K562 (cell line): ENCODE results near the gene SF3B3. TPM values are rescaled to one million over a fixed set of nuclear protein-coding genes. Genes with fewer than 3 reads are reported as not detected.
A peak's percentile ranks its signal among the peaks of the same experiment; 100 is the strongest.

Source experiments
- CHAMP1 ChIP-seq: fragments of 450-650 bp; IDR thresholded peaks from 2 replicates; pipeline ENCODE4 v1.6.1; 2016; ENCODE audit warnings: mild to moderate bottlenecking
- E2F8 ChIP-seq: fragments of 450-650 bp; IDR thresholded peaks from 2 replicates; pipeline ENCODE4 v1.7.1; 2018; ENCODE audit warnings: mild to moderate bottlenecking, low read depth; ENCODE audit not compliant: partially characterized antibody
- GTF2E2 ChIP-seq: fragments of 200-800 bp; sonication (Bioruptor generic); IDR thresholded peaks from 2 replicates; pipeline ENCODE4 v1.6.1; 2016; ENCODE audit warnings: missing genetic modification characterization, missing compliant biosample characterization
- HES1 ChIP-seq: fragments of 450-650 bp; IDR thresholded peaks from 2 replicates; pipeline ENCODE4 v1.6.1; 2016; ENCODE audit warnings: low read depth, mild to moderate bottlenecking, moderate library complexity
- IRF9 ChIP-seq: fragments of 450-650 bp; IDR thresholded peaks from 2 replicates; pipeline ENCODE4 v1.6.1; 2016; ENCODE audit warnings: missing biosample characterization, missing genetic modification characterization
- MNT ChIP-seq, 2 experiments: fragments of 450-650 bp; conservative IDR thresholded peaks; 2 replicates each; pipeline ENCODE4 v1.6.1; 2017; ENCODE audit warnings: mild to moderate bottlenecking in 2 of 2, moderate library complexity in 2 of 2
- PHF20 ChIP-seq: fragments of 450-650 bp; IDR thresholded peaks from 2 replicates; pipeline ENCODE4 v1.6.1; 2018; ENCODE audit not compliant: partially characterized antibody
- POLR2A ChIP-seq: fragments of 450-650 bp; conservative IDR thresholded peaks from 2 replicates; pipeline ENCODE4 v1.6.1; 2016
- POLR2AphosphoS2 ChIP-seq: IDR thresholded peaks from 2 replicates; pipeline ENCODE4 v1.6.1; 2012; ENCODE audit warnings: low read length, improper control_type of control experiment
- PTTG1 ChIP-seq: fragments of 450-650 bp; IDR thresholded peaks from 2 replicates; pipeline ENCODE4 v1.6.1; 2016; ENCODE audit warnings: low read depth, mild to moderate bottlenecking, missing genetic modification characterization, missing compliant biosample characterization
- SMAD4 ChIP-seq: fragments of 250-450 bp; sonication (Bioruptor Pico); conservative IDR thresholded peaks from 2 replicates; pipeline ENCODE4 v1.8.0; 2021; ENCODE audit warnings: inconsistent platforms, mild to moderate bottlenecking, moderate library complexity
- TBP ChIP-seq: optimal IDR thresholded peaks from 2 replicates; pipeline ENCODE3; 2011; ENCODE audit warnings: low read depth, low read length, improper control_type of control experiment
- TCF7 ChIP-seq: sonication (generic); IDR thresholded peaks from 2 replicates; pipeline ENCODE4 v1.6.1; 2016; ENCODE audit warnings: antibody characterized with exemption, borderline replicate concordance
- ZBTB7A ChIP-seq: IDR thresholded peaks from 2 replicates; pipeline ENCODE4 v1.6.1; 2011; ENCODE audit warnings: low read depth, mild to moderate bottlenecking, low read length, moderate library complexity, borderline replicate concordance; ENCODE audit not compliant: control insufficient read depth
- ZFP91 ChIP-seq: sonication (generic); formaldehyde crosslinking; IDR thresholded peaks from 2 replicates; pipeline ENCODE4 v1.8.0; 2022; ENCODE audit warnings: mild to moderate bottlenecking, missing genetic modification reagents
- ZKSCAN8 ChIP-seq: fragments of 200-800 bp; sonication (Bioruptor generic); IDR thresholded peaks from 2 replicates; pipeline ENCODE4 v1.6.1; 2016; ENCODE audit warnings: missing genetic modification characterization, missing compliant biosample characterization
- polyA plus RNA-seq, 8 experiments: library from polyadenylated mRNA; depleted of rRNA in 4 of 8; stranded (reverse) in 5 of 8; unstranded in 3 of 8; fragments of >200 nt; fragmentation: Nextera tagmentation in 2 of 8; fragmentation: Illumina TruSeq in 1 of 8; extraction: Ambion mirVana in 2 of 8; extraction: Trizol in 1 of 8; gene quantifications; 2 replicates each; pipeline versions ENCODE4 v1.2.1 to v1.2.3, GENCODE V29; 2011 to 2014; ENCODE audit warnings: inconsistent platforms in 1 of 8, missing spikeins in 1 of 8
- total RNA-seq, 7 experiments: library from RNA; depleted of rRNA in 6 of 7; stranded (reverse); fragments of >200 nt in 6 of 7; fragmentation: Illumina TruSeq in 2 of 7; extraction: Trizol in 2 of 7; gene quantifications; 2 replicates each; pipeline versions ENCODE4 v1.2.1 to v1.2.3, GENCODE V29; 2011 to 2021; ENCODE audit warnings: low replicate concordance in 1 of 7

SF3B3 gene
- total and polyA plus RNA-seq, 9 of the 15 experiments (the other 6 are each of a cell fraction or from before 2014, with no cell fraction given) = 98.9 to 546 (median 221) TPM

GRCh38 chr16:70523743-70524398 is at the start of gene SF3B3 (continued):
- TF ChIP-seq ZFP91 (CRISPR knock-in tag) = 0 out of 2 replicates have a peak, but pooled peaks have one; percentile 31
- TF ChIP-seq GTF2E2 (tag) = peak; percentile 98
- 0 out of 2 replicates have a peak, but pooled peaks have one; percentile 20 for TF ChIP-seq ZKSCAN8 (CRISPR knock-in tag)
- 0 out of 2 replicates have a peak, but pooled peaks have one; percentile 13 for TF ChIP-seq TCF7
- TF ChIP-seq POLR2A = peak; percentile 96
- TF ChIP-seq PHF20 = peak; percentile 79
- TF ChIP-seq HES1 = 0 out of 2 replicates have a peak, but pooled peaks have one; percentile 28
- TF ChIP-seq POLR2AphosphoS2 = 0 out of 2 replicates have a peak, but pooled peaks have one; percentile 72
- peak; percentile 42; the same call in 1 of the 2 replicates for TF ChIP-seq ZBTB7A
- TF ChIP-seq E2F8 = peak; percentile 17
- peak; percentile 97 for TF ChIP-seq TBP
- TF ChIP-seq SMAD4 = 0 out of 2 replicates have a peak, but pooled peaks have one; percentile 33
- 0 out of 2 replicates have a peak, but pooled peaks have one; percentile 6 for TF ChIP-seq CHAMP1
- TF ChIP-seq MNT (conservative IDR thresholded peaks at IDR 0.05) = peak; percentile 72 to 77
- TF ChIP-seq PTTG1 (tag) = no peak
- TF ChIP-seq IRF9 (tag) = no peak
